DOHH2 (cell line): Measurements from ENCODE around the gene RAB39A.

Experiments
- H3F3A ChIP-seq: fragments of 200-600 bp; sonication (generic), shearing (Covaris generic); 2 replicates; pipeline ENCODE4 v1.6.0; 2016; ENCODE audit warnings: antibody characterized with exemption, mild to moderate bottlenecking; ENCODE audit not compliant: control insufficient read depth, insufficient read depth
- H3K27ac ChIP-seq: fragments of 200-600 bp; sonication (generic); 2 replicates; pipeline ENCODE4 v1.5.1; 2014; ENCODE audit warnings: low read depth, mild to moderate bottlenecking, low read length, moderate library complexity
- H3K27me3 ChIP-seq: fragments of 200-600 bp; sonication (generic); 2 replicates; pipeline ENCODE4 v1.6.1; 2014; ENCODE audit warnings: mild to moderate bottlenecking, low read length, mixed read lengths; ENCODE audit not compliant: control insufficient read depth
- H3K36me3 ChIP-seq: fragments of 200-600 bp; sonication (generic); 2 replicates; pipeline ENCODE4 v1.6.1; 2014; ENCODE audit warnings: mild to moderate bottlenecking, low read length, moderate library complexity, mixed read lengths; ENCODE audit not compliant: control insufficient read depth
- H3K4me1 ChIP-seq: fragments of 200-600 bp; sonication (generic); 2 replicates; pipeline ENCODE4 v1.6.1; 2014; ENCODE audit warnings: mild to moderate bottlenecking, low read length, mixed read lengths; ENCODE audit not compliant: control insufficient read depth
- H3K4me2 ChIP-seq: fragments of 200-600 bp; sonication (generic); 2 replicates; pipeline ENCODE4 v1.6.0; 2014; ENCODE audit warnings: mild to moderate bottlenecking, low read length, moderate library complexity
- H3K4me3 ChIP-seq: fragments of 200-600 bp; sonication (generic); 2 replicates; pipeline ENCODE4 v1.5.1; 2014; ENCODE audit warnings: mild to moderate bottlenecking, low read length, mixed read lengths
- H3K79me2 ChIP-seq: fragments of 200-600 bp; sonication (generic); 2 replicates; pipeline ENCODE4 v1.6.1; 2014; ENCODE audit warnings: mild to moderate bottlenecking, low read length, mixed read lengths; ENCODE audit not compliant: control insufficient read depth
- H3K9me2 ChIP-seq: fragments of 200-600 bp; sonication (generic); replicated peaks from 2 replicates; pipeline ENCODE4 v1.6.1; 2014; ENCODE audit warnings: mild to moderate bottlenecking, low read length, mixed read lengths; ENCODE audit not compliant: control insufficient read depth
- H3K9me3 ChIP-seq: fragments of 200-600 bp; sonication (generic); 2 replicates; pipeline ENCODE4 v1.6.1; 2014; ENCODE audit warnings: antibody characterized with exemption, low read length, mixed read lengths; ENCODE audit not compliant: control insufficient read depth, insufficient read depth
- H4K20me1 ChIP-seq: fragments of 200-600 bp; sonication (generic); 2 replicates; pipeline ENCODE4 v1.6.0; 2014; ENCODE audit warnings: low read depth, mild to moderate bottlenecking, antibody characterized with exemption, low read length, moderate library complexity; ENCODE audit not compliant: control insufficient read depth, insufficient read depth
- EZH2phosphoT487 ChIP-seq: fragments of 200-600 bp; sonication (generic); IDR thresholded peaks from 2 replicates; pipeline ENCODE4 v1.6.1; 2017; ENCODE audit warnings: borderline replicate concordance, mild to moderate bottlenecking, antibody characterized with exemption, low read length, moderate library complexity, mixed read lengths
- TF ChIP-seq, protein P1 (sequence below): fragments of 200-600 bp; sonication (generic); IDR thresholded peaks from one replicate; pipeline ENCODE4 v1.5.1; 2014; ENCODE audit warnings: antibody characterized with exemption, mild to moderate bottlenecking, low read depth, low read length; ENCODE audit not compliant: poor library complexity, severe bottlenecking

Gene RAB39A

DNA sequence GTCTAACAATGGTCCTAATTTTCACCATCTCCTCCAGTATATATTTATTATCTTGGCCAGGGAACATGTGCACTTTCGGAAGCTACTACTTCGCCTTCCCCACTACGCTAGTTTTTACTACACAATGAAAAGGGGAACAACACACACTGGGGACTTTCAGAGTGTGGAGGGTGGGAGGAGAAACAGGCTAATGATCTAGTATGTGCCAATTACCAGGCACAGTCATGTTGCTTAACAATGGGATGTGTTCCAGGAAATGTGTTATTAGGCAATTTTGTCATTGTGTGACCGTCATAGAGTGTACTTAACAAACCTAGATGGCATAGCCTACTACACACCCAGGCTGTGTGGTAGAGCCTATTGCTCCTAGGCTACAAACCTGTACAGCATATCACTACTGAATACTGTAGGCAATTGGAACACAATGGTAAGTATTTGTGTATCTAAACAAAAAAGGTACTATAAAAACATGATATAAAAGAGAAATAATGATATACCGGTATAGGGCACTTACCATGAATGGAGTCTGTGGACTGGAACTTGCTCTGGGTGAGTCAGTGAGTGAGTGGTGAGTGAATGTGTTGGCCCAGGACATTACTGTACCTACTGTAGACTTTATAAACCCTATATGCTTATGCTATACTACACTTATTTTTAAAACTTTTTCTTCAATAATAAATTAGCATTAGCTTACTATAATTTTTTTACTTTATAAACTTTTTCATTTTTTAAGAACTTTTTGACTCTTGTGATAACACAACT is 60.3 kb downstream of the RAB39A start:
- Histone ChIP-seq H3K4me1 (no peaks in the 10 kb centered on the region), H3K4me2 (no peak overlapping the region), H3K27ac (no peak overlapping the region), H4K20me1 (no peaks in the 10 kb centered on the region), H3K9me3 (no peaks in the 10 kb centered on the region), H3K27me3 (no peaks in the 10 kb centered on the region), H3F3A (no peaks in the 10 kb centered on the region), H3K79me2 (no peaks in the 10 kb centered on the region), H3K9me2 (no peaks in the 10 kb centered on the region), H3K36me3 (no peaks in the 10 kb centered on the region), H3K4me3 (no peak overlapping the region)
- no peak for TF ChIP-seq EZH2phosphoT487
- TF ChIP-seq, protein P1, sequence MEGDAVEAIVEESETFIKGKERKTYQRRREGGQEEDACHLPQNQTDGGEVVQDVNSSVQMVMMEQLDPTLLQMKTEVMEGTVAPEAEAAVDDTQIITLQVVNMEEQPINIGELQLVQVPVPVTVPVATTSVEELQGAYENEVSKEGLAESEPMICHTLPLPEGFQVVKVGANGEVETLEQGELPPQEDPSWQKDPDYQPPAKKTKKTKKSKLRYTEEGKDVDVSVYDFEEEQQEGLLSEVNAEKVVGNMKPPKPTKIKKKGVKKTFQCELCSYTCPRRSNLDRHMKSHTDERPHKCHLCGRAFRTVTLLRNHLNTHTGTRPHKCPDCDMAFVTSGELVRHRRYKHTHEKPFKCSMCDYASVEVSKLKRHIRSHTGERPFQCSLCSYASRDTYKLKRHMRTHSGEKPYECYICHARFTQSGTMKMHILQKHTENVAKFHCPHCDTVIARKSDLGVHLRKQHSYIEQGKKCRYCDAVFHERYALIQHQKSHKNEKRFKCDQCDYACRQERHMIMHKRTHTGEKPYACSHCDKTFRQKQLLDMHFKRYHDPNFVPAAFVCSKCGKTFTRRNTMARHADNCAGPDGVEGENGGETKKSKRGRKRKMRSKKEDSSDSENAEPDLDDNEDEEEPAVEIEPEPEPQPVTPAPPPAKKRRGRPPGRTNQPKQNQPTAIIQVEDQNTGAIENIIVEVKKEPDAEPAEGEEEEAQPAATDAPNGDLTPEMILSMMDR, result no peak

DNA sequence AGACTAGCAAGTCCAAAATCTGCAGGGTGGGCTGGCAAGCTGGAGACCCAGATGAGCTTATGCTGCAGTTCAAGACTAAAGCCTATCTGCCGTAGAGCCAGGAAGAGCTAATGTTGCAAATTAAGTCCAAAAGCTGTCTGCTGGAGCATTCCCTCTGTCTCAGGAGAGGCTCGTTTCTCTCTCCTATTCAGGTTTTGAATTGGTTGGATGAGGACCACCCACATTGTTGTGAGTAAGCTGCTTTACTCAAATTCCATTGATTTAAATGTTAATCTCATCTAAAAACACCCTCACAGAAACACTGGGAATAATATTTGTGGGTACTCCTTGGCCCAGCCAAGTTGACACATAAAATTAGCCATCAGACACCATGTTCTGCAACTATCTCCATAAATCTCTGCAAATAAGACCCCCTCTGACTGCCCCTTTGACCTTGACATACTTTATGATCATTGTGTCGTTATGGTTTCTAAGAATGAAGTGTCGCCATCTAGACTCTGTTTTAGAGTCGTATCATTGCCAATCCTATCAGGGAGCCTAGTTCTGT is 63.7 kb downstream of the RAB39A start:
- no peak overlapping the region for H3K4me3 ChIP-seq
- H3K79me2 ChIP-seq, result no peaks in the 10 kb centered on the region
- peaks cover 5% of the 10 kb centered on the region for H3K27me3 ChIP-seq
- H4K20me1 ChIP-seq, result no peaks in the 10 kb centered on the region
- H3K9me2 ChIP-seq, result no peaks in the 10 kb centered on the region
- no peak overlapping the region for H3K27ac ChIP-seq
- no peaks in the 10 kb centered on the region for H3K9me3 ChIP-seq
- H3K36me3 ChIP-seq, result no peaks in the 10 kb centered on the region
- H3K4me1 ChIP-seq, result no peaks in the 10 kb centered on the region
- TF ChIP-seq, protein P1, result no peak
- no peak for TF ChIP-seq EZH2phosphoT487
- H3K4me2 ChIP-seq, result no peak overlapping the region
- H3F3A ChIP-seq, result no peaks in the 10 kb centered on the region

DNA sequence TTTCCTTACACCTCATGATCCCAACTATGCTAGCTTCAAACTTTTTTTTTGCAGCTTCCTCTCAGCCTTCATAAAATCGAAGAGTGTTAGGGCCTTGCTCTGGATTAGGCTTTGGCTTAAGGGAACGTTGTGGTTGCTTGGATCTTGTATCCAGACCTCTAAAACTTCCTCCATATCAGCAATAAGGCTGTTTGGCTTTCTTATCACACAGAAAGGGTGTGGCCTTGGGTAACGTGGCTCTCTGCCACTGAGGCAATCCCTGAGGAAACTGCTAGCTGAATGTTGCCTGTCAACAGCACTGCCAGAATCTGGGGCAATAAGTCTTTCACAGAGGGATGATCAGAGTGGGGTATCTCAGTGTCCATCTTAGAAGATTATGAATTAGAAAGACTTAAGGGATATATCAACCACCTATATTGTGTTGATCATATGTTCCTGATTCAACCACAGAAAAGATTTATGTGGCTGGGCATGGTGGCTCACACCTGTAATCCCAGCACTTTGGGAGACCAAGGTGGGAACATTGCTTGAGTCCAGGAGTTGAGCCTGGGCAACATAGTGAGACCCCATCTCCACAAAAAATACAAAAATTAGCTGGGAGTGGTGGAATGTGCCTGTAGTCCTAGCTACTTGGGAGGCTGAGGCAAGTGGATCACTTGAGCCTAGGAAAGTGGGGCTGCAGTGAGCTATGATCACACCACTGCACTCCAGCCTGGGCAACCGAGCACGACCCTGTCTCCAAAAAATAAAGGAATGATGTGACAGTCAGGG is 67.9 kb downstream of the RAB39A start:
- no peak overlapping the region for H3K4me2 ChIP-seq
- H3K9me2 ChIP-seq, result no peaks in the 10 kb centered on the region
- H3K4me1 ChIP-seq, result no peaks in the 10 kb centered on the region
- H3K9me3 ChIP-seq, result no peaks in the 10 kb centered on the region
- no peak for TF ChIP-seq EZH2phosphoT487
- TF ChIP-seq, protein P1, result no peak
- H3K79me2 ChIP-seq, result no peaks in the 10 kb centered on the region
- H3K36me3 ChIP-seq, result no peaks in the 10 kb centered on the region
- no peaks in the 10 kb centered on the region for H4K20me1 ChIP-seq
- H3K27me3 ChIP-seq, result peaks cover 5% of the 10 kb centered on the region
- H3K27ac ChIP-seq, result no peak overlapping the region
- no peak overlapping the region for H3K4me3 ChIP-seq
- H3F3A ChIP-seq, result no peaks in the 10 kb centered on the region
